NCI-H187 treated with DMSO at 0.1 percent for 48 hours (cell line): ENCODE data around the gene LAMC1.

Experiments used
- DNase-seq: peaks from one replicate; lab custom pipeline; 2025; lab: John Stamatoyannopoulos, UW

The LAMC1 gene

DNA sequence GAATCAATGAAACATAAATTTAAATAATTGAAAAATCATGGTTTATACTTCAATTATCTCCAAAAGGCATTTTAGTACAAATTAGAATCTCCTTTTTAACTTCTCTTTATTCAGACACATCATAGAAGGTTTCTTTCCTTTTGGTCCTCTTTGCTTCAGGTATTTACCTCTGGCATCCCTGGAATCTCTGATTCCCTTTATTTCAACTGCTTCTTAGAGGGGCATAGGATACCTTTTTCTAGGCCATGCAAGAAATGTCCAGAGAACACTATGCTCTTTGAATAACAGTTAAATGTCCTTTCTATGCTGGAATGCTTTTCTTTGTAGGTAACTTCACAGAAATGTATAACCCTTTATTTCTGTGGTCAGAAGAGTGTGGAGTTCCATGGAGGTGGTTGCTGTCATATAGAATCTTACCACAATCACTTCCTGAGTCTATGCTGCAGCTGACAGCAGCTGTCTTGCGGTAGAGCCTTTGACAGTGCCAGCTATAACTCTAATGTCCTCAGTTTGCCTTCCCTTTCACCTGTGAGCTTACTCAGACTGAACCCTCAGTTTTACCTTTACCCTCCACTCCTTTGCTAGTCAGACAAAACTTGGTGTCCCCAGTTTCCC lies 171.4 kb downstream of the LAMC1 start:
- DNase-seq = no peak

- no peak for DNase-seq
Observed at GRCh38 chr1:183195142-183195574, 171.9 kb downstream of the LAMC1 start.
